NCI-H345 treated with DMSO at 0.1 percent for 48 hours (cell line): ENCODE measurements around the gene TTLL7.
"Not testable (repeated sequence)": the region's sequence is repeated elsewhere in the genome, so short reads cannot be mapped to it uniquely, and the experiment has no call there.

Experiments used
- DNase-seq: peaks from one replicate; lab custom pipeline; 2025; ENCODE audit not compliant: unreplicated experiment; lab: John Stamatoyannopoulos, UW

Gene TTLL7

GRCh38 chr1:83996191-83996590 is 2.7 kb downstream of the TTLL7 start:
- no peak for DNase-seq

GRCh38 chr1:83995649-83996048 is 3.3 kb downstream of the TTLL7 start:
- no peak for DNase-seq

GRCh38 chr1:83994111-83994510 is 4.8 kb downstream of the TTLL7 start:
- DNase-seq, result no peak

DNA sequence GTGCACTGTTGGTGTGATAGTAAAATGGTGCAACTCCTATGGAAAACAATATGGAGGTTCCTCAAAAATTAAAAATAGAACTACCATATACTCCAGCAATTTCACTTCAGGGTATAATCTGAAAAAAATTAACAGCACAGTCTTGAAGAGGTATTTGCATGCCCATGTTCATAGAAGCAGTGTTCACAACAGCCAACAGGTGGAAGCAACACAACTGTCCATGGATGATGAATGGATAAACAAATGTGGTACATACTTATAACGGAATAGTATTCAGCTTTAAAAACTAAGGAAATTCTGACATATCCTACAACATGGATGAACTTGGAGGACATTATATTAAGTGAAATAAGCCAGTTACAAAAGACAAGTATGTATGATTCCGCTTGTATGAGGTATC is 8.2 kb downstream of the TTLL7 start:
- no peak for DNase-seq

DNA sequence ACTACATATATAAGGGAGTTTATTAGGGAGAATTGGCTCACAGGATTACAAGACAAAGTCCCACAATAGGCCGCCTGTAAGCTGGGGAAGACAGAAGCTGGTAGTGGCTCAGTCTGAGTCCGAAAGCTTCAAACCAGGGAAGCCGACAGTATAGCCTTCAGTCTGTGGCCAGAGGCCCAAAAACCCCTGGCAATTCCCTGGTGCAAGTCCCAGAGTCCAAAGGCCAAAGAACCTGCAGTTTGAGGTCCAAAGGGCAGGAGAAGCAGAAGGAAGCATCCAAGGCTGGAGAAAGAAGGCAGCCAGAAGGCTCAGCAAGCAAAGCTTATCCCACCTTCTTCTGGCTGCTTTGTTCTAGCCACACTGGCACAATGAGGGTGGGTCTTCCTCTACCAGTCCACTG is 13.9 kb downstream of the TTLL7 start:
- no peak for DNase-seq

DNA sequence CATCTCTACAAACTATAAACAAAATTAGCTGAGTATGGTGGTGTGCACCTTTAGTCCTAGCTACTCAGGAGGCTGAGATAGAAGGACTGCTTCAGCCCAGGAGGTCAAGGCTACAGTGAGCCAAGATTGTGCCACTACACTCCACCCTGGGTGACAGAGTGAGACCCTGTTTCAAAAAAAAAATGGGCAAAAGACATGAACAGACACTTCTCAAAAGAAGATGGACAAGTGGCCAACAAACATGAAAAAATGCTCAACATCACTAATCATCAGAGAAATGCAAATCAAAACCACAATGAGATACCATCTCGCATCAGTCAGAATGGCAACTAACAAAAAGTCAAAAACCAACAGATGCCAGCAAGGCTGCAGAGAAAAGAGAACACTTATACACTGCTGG is 15.0 kb downstream of the TTLL7 start:
- not testable (repeated sequence) for DNase-seq

DNA sequence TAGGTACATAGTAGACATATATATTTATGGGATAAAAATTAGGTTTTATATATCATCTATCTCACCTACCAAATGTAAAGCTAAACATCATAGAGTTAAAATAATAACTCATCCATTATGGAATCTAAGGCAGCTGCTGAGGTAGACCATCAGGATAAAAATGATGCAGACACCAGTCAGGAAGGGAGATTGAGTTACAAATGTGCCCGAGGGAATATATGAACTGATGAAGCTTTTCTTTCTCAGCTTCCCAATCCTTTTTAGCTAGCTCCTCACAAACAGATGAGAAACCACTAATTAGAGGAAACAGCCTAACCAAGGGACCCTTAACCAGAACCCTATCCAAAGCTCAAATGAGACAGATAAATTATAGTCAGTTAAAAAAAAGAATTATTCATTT is 20.9 kb downstream of the TTLL7 start:
- no peak for DNase-seq

DNA sequence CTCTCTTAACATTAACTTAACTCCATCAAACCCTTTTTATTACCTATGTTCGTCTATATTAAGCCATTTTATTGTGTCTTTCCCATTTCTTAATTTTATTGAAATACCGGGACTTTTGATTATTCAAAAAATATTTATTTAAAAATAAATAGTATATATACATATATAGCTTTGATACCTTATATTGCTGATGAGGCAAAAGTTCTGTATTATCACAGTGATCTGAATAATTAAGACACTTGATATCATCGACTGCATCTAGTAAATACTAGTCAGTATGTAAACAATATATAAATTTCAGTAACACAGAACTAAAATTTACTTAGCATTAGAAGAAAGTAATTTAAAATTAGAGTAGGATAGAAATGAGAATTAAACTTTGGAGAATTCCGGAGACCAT is 22.0 kb downstream of the TTLL7 start:
- DNase-seq, result no peak

GRCh38 chr1:83970802-83971201 is 28.1 kb downstream of the TTLL7 start:
- no peak for DNase-seq

- DNase-seq, result no peak
Measured at GRCh38 chr1:83970114-83970513, 28.8 kb downstream of the TTLL7 start.

DNA sequence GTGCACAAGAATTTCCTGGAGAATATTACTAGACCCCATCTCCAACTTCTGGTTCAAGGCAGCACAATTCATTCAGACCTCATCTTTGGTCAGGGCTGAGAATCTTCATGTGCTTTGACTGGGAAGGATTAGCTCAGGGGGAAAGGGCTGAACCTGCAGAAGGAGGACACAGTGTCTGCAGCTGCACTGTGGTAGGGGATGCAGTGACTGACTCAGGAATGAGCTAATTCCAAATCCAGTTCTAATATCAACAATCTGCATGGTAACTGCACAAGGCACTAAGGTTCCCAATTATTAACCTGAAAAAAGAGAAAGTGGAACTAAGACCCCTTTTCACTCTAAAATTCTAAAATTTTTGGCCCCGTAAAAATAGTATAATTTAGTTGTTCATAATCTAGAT is 31.6 kb downstream of the TTLL7 start:
- no peak for DNase-seq

- no peak for DNase-seq
Measured at GRCh38 chr1:83964153-83964552, 34.8 kb downstream of the TTLL7 start.

DNA sequence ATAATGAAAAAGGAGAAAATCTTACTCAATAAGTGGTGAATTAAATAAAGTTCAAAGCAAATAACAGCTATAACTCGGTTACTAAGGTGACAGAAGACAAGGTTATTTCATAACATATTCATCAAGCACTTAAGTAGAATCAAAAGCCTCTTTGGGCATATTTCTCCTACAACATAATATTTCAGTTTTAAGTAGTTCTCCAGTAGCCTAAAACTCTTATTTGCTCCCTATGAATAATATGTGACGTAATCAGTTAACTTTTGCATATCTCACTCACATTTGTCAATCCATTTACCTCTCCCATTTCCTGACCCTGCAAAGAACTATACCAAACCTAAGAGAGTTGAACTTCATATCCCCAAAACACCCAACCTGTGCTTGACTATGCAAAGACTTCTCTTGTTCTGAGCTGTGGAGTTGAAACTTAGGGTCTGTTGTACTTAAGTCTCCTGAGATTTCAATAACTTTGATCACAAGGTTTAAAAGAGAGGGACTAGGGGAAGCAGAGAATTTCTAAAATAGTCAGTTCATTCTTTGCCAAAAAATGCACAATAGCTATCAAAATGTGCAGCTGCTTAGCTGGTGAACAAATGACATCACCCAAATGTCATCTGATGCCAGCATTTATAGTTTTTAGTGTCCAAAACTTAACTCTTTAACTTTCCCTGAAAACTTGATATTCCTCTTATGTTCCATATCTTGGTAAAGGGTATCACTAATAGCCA is 37.2 kb downstream of the TTLL7 start:
- DNase-seq, result no peak

GRCh38 chr1:83960669-83961277 is 38.2 kb downstream of the TTLL7 start:
- no peak for DNase-seq

- no peak for DNase-seq
Measured at GRCh38 chr1:83959824-83960498, 39.0 kb downstream of the TTLL7 start.

DNA sequence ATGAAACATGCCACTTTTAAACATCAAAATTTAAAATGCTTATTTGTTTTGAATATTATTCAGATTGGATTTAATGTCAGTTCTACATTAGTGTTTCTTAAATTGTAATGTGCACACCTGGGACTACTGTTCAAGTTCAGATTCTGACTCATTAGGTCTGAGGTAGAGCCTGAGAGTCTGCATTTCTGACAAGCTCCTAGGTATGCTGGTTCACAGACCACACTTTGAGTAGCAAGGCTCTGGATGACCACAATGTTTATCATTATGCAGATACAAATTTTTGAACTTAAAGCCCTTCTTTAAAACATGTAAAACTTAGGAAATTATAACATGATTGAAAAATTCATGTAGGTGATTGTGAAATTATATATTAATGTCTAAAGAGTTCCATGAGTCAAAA is 40.2 kb downstream of the TTLL7 start:
- no peak for DNase-seq

DNA sequence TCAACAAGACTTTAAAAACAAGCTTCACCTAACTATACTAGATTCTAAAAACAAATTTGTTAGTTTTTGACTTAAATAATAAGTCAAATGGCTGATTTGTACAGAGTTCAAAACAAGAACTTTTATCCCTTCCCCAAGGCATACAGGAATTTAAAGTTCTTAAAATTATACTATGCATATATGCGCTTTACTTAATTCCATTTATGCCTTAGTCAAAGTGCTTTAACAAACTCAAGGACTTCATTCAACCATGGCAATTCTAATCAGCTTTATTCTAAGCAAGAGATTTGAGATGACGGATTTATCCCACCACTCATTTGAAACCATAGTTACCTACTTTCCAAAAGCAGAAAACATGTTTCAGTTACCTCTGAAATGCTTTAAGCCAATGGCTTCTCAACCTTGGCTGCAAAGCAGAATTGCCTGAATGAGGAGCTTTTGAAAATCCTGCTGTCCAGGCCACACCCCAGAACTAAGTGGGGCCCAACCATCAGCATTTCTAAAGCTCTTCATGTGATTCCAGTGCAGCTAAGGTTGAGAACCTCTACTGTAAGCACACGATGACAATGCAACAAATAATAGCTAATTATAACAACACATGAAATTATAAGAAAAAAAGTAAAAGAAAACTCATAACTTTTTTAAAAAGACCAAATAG is 44.6 kb downstream of the TTLL7 start:
- DNase-seq, result no peak

GRCh38 chr1:83950106-83950661 is 48.7 kb downstream of the TTLL7 start:
- DNase-seq, result no peak

- DNase-seq, result no peak
Measured at GRCh38 chr1:83942914-83943313, 56.0 kb downstream of the TTLL7 start.

- DNase-seq, result no peak
Measured at GRCh38 chr1:83934550-83934949, 64.4 kb downstream of the TTLL7 start.

DNA sequence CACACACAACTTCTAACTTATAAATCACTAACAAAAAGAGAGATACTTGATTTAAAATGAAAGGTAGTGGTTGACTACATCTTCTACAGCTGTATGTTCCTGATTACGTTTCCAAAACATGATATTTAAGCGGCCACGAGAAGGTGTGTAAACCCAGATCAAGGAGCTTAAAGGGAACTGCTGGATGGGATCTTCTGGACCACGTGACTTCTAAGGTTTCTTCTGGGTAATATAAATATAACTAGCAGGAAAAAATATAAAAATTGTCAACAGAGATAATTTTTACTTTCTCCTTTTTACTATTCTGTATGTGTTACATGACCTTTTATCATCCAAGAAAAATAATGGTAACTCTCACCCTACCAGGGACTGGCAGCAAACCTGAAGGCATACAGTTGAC is 66.2 kb downstream of the TTLL7 start:
- DNase-seq, result no peak

GRCh38 chr1:83932281-83932680 is 66.7 kb downstream of the TTLL7 start:
- DNase-seq, result no peak
